GM19099 (cell line): Measurements from ENCODE around the gene PRKG1.

ENCODE experiments used
- POLR2A ChIP-seq: IDR thresholded peaks from 3 replicates; pipeline ENCODE4 v1.6.1; 2011; ENCODE audit warnings: low read depth; ENCODE audit not compliant: insufficient read length; ENCODE audit errors: extremely low read depth

PRKG1 gene

DNA sequence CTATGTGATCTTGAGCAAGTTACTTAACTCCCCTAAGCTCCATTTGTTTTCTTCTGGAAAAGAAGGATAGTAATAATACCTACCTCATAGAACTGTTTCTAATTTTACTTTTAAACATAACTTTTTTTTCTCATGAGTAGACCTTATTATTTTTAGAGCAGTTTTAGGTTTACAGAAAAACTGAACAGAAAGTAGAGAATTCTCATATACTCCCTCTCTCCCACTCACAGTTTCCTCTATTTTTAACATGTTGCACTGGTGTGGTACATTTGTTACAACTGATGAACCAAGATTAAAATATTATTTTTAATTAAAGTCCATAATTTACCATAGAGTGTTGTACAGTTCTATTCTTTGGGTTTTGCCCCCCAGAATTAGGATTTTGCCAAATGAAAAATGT, 846.4 kb downstream of the PRKG1 start:
- no peak for TF ChIP-seq POLR2A

DNA sequence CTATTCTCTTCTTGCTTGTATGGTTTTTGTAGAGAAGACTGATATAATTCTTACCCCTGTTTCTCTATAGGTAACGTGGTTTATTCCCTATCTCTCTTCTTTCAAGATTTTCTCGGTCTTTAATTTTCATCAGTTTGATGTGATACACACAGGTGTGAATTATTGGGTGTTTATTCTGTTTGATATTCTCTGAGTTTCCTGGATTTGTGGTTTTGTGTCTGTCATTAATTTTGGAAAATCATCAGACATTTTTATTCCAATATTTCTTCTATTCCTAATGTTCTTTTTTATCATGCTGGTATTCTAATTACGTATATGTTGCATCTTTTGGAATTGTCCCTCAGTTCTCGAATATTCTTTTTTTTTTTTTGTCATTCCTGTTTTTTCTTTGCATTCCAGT, 850.1 kb downstream of the PRKG1 start:
- TF ChIP-seq POLR2A: no peak

DNA sequence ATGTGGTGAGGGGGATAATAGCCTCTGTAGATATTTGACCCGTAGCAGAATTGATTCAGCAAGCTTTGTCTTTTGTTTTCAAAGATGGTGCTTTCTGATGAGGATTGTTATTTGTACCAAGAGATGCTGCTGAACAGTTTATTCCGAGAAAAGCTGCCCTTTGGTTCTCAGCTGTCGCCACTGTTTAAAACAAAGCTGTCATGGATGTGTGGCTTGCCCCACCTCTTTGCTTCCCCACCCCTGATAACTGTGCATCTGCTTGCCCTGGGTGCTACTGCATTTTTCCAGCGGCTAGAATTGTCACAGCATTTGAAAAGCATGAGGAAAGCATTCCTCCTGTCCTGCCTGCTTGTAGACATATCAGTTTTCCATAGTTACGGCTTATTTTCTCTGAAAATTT, 852.0 kb downstream of the PRKG1 start:
- TF ChIP-seq POLR2A: no peak

DNA sequence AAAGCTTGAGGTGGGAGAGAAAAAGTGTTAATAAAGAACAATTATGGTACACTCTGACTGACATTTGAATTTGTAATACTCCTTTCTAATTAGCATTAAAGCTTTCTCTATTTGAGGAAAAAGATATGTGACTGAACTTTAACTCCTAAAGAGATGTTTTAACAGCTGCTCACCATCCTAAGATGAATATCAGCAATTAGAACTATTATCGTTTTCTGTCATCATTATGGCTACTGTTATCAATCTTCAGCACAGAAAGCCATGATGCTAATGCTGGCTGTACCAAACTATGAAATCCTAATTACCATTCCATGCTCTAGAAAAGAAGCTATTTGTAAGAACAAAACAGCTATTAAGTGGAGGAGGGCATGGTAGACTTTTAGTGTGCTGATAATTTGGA, 853.9 kb downstream of the PRKG1 start:
- TF ChIP-seq POLR2A: no peak

DNA sequence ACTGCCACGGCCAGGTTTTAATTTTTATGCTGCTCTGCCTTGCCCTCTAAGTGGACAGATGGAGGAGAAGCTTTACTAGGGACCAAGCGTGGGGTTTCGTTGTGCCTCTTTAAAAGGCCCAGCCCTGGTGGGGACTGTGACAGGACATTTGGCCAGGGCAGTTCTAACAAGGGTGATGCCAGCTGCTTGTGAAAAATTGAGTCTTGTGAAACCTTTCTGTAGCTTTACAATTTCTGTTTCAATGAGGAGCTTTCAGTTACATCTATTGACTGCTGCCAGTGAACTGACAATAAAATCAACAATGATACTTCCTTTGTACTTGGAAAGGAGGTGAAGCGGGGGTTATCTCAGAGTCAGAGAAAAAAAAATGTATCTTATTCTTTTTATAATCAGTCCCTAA, 858.2 kb downstream of the PRKG1 start:
- TF ChIP-seq POLR2A: no peak

DNA sequence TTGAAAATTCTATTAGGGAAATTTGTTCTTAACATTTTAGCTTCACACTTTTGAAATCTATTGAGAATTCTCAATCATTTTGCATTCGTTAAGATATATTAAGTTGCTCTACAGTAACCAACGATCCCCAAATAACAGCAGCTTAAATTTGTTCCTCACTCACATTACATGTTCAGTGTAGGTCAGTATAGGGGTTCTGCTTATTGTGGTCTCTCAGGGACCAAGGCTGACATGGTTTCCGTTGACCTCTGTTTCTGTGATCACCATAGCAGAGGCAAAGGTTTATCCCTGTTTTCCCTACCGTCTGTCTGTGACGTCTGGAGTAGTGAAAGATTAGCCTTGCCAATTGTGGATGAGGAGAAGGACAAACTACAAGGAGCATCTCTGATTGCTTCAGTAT, 860.1 kb downstream of the PRKG1 start:
- no peak for TF ChIP-seq POLR2A

DNA sequence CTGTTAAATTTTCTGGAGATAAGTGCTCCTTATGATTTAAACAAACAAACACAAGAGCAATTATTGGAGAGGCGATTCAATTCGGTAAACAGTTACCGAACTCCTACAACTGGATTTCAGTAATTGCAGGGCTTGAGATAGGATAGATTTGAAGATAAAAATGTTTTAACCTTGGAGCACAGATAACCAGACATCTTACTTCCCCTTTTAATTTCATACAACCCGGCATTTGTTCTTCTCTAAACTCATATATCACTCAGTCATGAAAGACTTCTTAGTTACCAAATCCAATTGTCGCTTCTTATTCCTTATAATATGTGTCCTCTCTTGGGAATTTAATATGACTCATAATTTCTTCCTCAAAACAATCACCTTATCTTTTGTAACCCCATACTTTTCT, 861.1 kb downstream of the PRKG1 start:
- no peak for TF ChIP-seq POLR2A

DNA sequence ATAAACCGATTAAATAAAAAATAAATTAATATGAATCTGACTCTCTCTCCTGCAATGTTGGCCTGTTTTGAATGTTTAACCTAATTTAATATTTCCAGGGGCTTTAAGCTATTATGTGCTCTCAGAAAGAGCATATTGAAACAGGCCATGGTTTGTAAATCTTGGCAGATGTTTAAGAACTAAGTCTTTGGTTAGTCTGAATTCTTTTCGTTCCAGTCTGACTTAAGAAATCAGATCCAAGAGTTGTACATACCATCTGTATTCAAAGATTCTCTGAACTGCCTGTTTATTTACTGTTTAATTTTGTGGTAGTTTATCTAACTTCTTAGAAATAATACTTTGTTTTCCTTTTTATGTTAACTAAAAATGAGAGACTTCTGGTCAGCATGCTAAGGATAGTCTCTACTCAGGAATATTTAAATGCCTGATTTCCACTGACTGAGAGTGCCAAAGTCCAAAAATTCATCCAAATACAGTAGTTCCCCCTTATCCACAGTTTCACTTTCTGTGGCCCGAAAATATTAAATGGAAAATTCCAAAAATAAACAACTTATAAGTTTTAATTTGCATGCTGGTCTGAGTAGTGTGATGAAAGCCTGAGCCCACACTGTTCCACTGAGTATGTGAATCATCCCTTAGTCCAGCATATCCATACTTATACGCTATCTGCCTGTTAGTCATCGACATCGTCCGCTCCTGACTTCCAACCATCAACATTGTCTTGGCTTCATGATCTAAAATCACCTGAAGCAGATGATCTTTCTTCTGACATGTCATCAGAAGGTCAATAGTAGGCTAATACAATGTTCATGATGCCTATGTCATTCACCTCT, 863.2 kb downstream of the PRKG1 start:
- no peak for TF ChIP-seq POLR2A

DNA sequence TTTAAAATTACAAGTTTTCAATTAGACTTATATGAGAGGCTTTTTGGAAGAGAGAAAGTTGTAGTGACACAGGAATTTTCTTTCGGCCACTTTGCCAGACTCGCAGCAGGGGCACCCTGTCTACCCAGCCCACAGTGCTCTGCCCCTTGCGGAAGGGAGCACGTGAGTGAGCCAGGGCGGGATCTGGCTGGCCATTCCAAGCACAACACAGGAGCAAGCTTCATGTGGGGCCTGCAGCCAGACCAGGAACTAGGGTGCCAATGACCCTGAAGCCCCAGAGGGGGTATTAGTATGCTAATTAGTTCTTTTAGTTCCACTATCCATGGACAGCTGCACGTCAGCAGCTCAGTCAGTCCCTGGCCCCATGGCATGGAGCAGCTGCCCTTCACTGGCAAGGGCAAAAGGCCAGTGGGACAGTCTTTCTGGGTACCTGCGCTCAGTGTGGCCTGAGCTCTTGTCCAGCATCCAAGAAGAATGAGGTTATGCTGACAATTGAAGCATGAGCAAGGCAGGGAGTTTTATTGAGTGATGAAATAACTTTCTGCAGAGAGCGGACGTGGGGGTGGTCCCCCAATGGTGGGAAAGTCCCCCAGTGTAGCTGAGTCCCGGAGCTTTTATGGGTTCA, 876.2 kb downstream of the PRKG1 start:
- no peak for TF ChIP-seq POLR2A

DNA sequence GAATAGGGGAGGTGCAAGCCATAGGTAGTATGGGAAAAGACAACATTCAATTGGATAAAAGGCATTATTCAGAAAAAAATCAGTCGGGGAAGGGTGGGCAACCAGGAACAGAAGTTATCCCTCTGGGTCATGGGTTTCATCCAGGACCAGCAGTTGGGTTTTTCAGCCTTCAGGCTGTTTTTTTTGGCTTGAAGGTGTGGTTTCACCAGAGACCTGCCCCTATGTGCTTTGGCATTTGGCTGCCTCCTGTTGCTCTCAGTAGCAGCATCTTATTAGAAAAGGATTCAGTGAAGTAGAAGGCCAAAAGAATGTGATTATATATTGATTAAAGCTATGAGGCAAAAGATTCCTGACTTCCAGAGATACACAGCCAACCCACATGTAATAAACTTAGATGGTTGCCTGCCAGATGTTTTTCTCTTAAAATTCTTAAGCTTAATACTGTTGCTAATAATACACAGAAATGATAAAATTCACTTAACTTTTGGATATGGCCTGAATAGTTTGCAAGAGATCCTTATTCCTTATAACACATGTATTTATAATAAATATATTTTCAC, 876.8 kb downstream of the PRKG1 start:
- no peak for TF ChIP-seq POLR2A

DNA sequence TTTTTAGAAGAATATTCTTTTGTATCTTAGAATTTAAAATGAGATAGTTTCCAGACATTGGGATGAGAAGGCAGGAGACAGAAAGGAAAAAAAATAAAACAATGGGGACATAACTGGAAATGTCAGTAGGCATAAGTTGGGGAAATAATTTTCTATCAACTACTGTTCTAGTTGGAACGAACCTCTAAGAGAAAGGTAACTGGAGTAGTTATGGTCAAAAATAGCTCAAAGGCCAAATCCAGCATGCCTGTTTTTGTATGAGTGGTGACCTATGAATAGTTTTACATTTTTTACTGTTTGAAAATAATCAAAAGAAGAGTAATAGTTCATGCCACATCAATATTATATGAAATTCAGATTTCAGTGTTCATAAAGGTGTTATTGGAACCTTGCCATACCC, 877.3 kb downstream of the PRKG1 start:
- TF ChIP-seq POLR2A: no peak

DNA sequence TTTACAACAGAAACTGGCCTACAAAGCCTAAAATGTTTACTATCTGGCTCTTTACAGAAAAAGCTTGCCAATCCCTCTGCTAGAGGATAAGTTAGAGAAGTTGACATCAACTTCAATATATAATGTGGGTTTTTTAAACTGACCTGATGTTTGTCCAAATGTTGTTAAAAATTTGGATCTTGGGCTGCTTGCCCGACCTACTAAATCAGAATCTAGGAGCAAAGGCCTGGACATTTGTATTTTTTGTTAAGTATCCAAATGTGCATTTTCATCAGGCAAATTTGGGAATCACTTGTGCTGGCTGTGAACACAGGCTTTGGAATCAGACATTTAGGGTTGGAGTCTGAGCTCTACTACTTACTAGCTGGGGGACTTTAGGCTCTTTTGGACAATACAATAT, 877.8 kb downstream of the PRKG1 start:
- no peak for TF ChIP-seq POLR2A

DNA sequence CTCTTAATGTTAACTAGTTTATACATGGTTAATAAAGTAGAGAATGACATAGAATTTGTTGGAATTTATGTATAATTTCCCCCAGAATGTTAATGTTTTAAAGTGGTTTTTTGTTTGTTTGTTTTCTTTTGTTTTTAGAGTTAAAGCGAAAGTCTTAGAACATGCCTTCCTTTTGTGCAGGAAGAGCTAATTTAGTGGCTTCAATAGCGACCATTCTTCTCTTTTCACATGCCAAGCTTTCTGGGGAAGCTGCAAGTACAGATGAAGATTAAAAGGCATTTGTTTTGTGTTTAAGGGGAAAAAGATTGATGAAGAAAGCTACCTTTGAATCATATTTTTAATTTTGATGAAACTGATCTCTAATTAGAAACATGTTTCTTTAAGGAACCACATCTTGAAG, 881.4 kb downstream of the PRKG1 start:
- TF ChIP-seq POLR2A: no peak

DNA sequence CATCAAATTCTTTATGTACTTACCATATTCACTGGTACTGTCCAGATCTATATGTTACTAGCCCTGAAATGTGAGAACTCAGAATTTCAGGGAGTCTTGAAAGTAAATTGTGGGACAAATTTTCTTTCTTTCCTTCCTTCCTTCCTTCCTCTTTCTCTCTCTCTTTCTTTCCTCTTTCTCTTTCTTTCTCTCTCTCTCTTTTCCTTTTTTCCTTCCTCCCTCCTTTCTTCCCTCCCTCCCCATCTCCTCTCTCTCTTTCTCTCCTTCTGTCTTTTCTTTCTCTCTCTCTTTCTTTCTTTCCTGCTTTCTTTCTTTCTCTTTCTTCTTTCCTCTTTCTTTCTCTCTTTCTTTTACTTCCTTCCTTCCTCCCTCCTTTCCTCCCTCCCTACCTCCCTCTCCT, 882.5 kb downstream of the PRKG1 start:
- TF ChIP-seq POLR2A: no peak

DNA sequence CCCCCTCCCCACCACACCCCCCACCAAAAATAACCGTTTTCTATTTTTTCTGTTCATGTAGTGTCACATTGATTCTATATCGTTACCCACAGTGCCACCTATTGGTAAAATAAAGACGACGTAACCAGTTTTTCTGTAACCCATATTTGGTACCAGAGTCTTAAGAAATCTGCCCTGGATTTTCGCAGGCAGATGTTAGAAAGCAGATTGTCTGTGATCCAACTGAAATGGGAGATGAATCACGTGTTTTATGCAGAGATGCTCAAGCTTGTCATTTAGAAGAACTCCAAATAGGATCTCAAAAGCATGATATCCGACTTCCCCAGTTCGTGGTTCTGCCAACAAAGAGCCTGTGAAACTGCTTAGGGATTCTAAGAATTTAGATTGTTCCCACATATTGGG, 886.2 kb downstream of the PRKG1 start:
- no peak for TF ChIP-seq POLR2A

DNA sequence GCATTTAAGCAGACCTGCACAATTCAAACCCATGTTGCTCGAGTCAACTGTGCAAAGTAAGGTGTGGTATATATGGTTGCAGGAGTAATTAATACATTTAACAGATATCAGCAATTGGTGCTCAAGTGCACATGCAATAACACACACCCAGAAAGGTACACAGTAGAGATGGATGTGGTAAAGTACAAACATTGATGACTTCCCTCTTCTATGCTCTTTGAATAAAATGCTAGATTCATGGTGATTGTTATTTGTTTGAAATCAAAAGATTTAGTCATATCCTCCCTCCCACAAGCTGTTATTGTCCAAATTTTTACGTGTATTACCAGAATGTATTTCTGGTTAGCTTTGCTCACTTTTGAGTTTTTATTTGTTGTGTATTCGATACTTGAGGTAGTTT, 887.1 kb downstream of the PRKG1 start:
- no peak for TF ChIP-seq POLR2A
